Keratinocyte (primary cell): ENCODE data around the gene ZNF141. TPM values are rescaled to one million over a fixed set of nuclear protein-coding genes. Genes with fewer than 3 reads are reported as not detected.

Source experiments
- DNase-seq: peaks from one replicate; pipeline ENCODE4 v3.0.0-alpha.2; 2011; ENCODE audit warnings: low read depth, missing footprints, low spot score
- FAIRE-seq: peaks from 2 replicates; lab custom pipeline; 2011; peaks lifted over from hg19 to GRCh38; lab: Jason Lieb, UNC
- H2AFZ ChIP-seq: 2 replicates; pipeline ENCODE4 v1.6.0; 2012; ENCODE audit warnings: low read length, control low read depth, inconsistent platforms; ENCODE audit not compliant: control insufficient read depth
- H3K27ac ChIP-seq: 2 replicates; pipeline ENCODE4 v1.5.1; 2011; ENCODE audit warnings: low read length; ENCODE audit not compliant: control insufficient read depth, insufficient read depth
- H3K27me3 ChIP-seq: 3 replicates; pipeline ENCODE4 v1.6.0; 2011; ENCODE audit warnings: low read length; ENCODE audit not compliant: control insufficient read depth, insufficient read depth; ENCODE audit errors: extremely low read depth
- H3K36me3 ChIP-seq, 2 experiments: 2 replicates in 1 of 2; 3 replicates in 1 of 2; pipeline ENCODE4 v1.5.1; 2011; ENCODE audit warnings: low read length in 2 of 2, mild to moderate bottlenecking in 1 of 2; ENCODE audit not compliant: control insufficient read depth in 2 of 2, insufficient read depth in 2 of 2; ENCODE audit errors: extremely low read depth in 1 of 2
- H3K4me1 ChIP-seq: 3 replicates; pipeline ENCODE4 v1.5.1; 2011; ENCODE audit warnings: low read length; ENCODE audit not compliant: control insufficient read depth, insufficient read depth; ENCODE audit errors: extremely low read depth
- H3K4me2 ChIP-seq: 3 replicates; pipeline ENCODE4 v1.6.0; 2011; ENCODE audit warnings: low read depth, low read length; ENCODE audit not compliant: control insufficient read depth, insufficient read depth; ENCODE audit errors: extremely low read depth
- H3K4me3 ChIP-seq, 3 experiments: fragments of 200-600 bp in 1 of 3; sonication (generic) in 1 of 3; 2 replicates in 2 of 3; 3 replicates in 1 of 3; pipeline ENCODE4 v1.5.1; 2011 to 2016; ENCODE audit warnings: low read length in 3 of 3, mild to moderate bottlenecking in 3 of 3, control low read depth in 2 of 3, inconsistent platforms in 1 of 3, low read depth in 1 of 3, mixed read lengths in 1 of 3, mixed run types in 1 of 3, moderate library complexity in 1 of 3; ENCODE audit not compliant: control insufficient read depth in 2 of 3, insufficient read depth in 2 of 3; ENCODE audit errors: extremely low read depth in 1 of 3
- H3K79me2 ChIP-seq: 2 replicates; pipeline ENCODE4 v1.6.0; 2012; ENCODE audit warnings: low read length; ENCODE audit not compliant: control insufficient read depth, insufficient read depth
- H3K9ac ChIP-seq: 3 replicates; pipeline ENCODE4 v1.6.0; 2011; ENCODE audit warnings: low read length; ENCODE audit not compliant: control insufficient read depth, insufficient read depth; ENCODE audit errors: extremely low read depth
- H3K9me1 ChIP-seq: 3 replicates; pipeline ENCODE4 v1.6.0; 2011; ENCODE audit warnings: low read length; ENCODE audit not compliant: control insufficient read depth, insufficient read depth; ENCODE audit errors: extremely low read depth
- H3K9me3 ChIP-seq: 2 replicates; pipeline ENCODE4 v1.5.1; 2012; ENCODE audit warnings: low read depth, low read length; ENCODE audit not compliant: control insufficient read depth
- H4K20me1 ChIP-seq: 3 replicates; pipeline ENCODE4 v1.6.0; 2011; ENCODE audit warnings: low read length; ENCODE audit not compliant: control insufficient read depth, insufficient read depth; ENCODE audit errors: extremely low read depth
- CTCF ChIP-seq, 3 experiments: IDR thresholded peaks in 1 of 3; conservative IDR thresholded peaks in 1 of 3; optimal IDR thresholded peaks in 1 of 3; 2 replicates in 2 of 3; 3 replicates in 1 of 3; pipeline versions ENCODE3 to v1.5.1; 2011; ENCODE audit warnings: low read length in 3 of 3, mild to moderate bottlenecking in 3 of 3, moderate library complexity in 2 of 3, control low read depth in 1 of 3, inconsistent platforms in 1 of 3; ENCODE audit not compliant: insufficient read depth in 2 of 3; ENCODE audit errors: extremely low read depth in 1 of 3
- EZH2 ChIP-seq: IDR thresholded peaks from one replicate; pipeline ENCODE4 v1.6.1; 2012; ENCODE audit warnings: inconsistent platforms, mild to moderate bottlenecking, low read length, moderate library complexity
- dilution Hi-C: fragments of 300-500 bp; cut with MboI; formaldehyde crosslinking; loops from one replicate; pipeline ENCODE4 v1.7.0; 2020; ENCODE audit warnings: low sequenced_read_pairs; ENCODE audit not compliant: extremely low pct_ligation_motif_present
- polyA plus RNA-seq, 5 experiments: library from polyadenylated mRNA; depleted of rRNA in 3 of 5; stranded (reverse) in 3 of 5; stranded (forward) in 1 of 5; unstranded in 1 of 5; fragments of >200 nt; gene quantifications; 1 replicate in 1 of 5; 2 replicates in 3 of 5; 3 replicates in 1 of 5; pipeline versions ENCODE4 v1.2.1 to v1.2.3, GENCODE V29; 2011 to 2012; ENCODE audit warnings: missing spikeins in 2 of 5, low read depth in 1 of 5, low replicate concordance in 1 of 5

The ZNF141 gene
- polyA plus RNA-seq, 1 donor (not counting 4 experiments of a cell fraction or from before 2014, with no cell fraction given) = 3.7 TPM

GRCh38 chr4:337932-338758, 531 bp downstream of the ZNF141 start:
- Histone ChIP-seq H3K79me2 (peaks cover 41% of the 10 kb centered on the region), H3K36me3 (peaks cover 0 to 4% of the 10 kb centered on the region in 2 experiments), H3K27ac (peak overlapping the region; percentile 69), H3K9ac (peak overlapping the region; percentile 84), H4K20me1 (no peaks in the 10 kb centered on the region), H3K4me1 (peaks cover 9% of the 10 kb centered on the region), H2AFZ (peak overlapping the region; percentile 96), H3K4me2 (peak overlapping the region; percentile 89), H3K9me1 (no peaks in the 10 kb centered on the region), H3K4me3 (peak overlapping the region; percentile 84 to 93 (median 88)), H3K9me3 (peaks cover 5% of the 10 kb centered on the region), H3K27me3 (no peaks in the 10 kb centered on the region)
- TF ChIP-seq EZH2 = no peak
- no peak for TF ChIP-seq CTCF (optimal IDR thresholded peaks at IDR 0.05 in 1 of 3, IDR thresholded peaks at IDR 0.05 in 1 of 3, conservative IDR thresholded peaks at IDR 0.05 in 1 of 3; ENCODE audit: extremely low read depth in 1 of 3, insufficient read depth in 2 of 3, low read length in 3 of 3)
- no peak for DNase-seq
- dilution Hi-C loops = no loop called here
- FAIRE-seq = no peak

- peaks cover 9% of the 10 kb centered on the region for H3K4me1 ChIP-seq
- no peak for TF ChIP-seq CTCF (optimal IDR thresholded peaks at IDR 0.05 in 1 of 3, IDR thresholded peaks at IDR 0.05 in 1 of 3, conservative IDR thresholded peaks at IDR 0.05 in 1 of 3; ENCODE audit: extremely low read depth in 1 of 3, insufficient read depth in 2 of 3, low read length in 3 of 3)
- no peak for TF ChIP-seq EZH2
- peak overlapping the region; percentile 89 for H3K4me2 ChIP-seq
- H3K9me3 ChIP-seq = peaks cover 5% of the 10 kb centered on the region
- H2AFZ ChIP-seq = no peak overlapping the region
- dilution Hi-C loops = no loop called here
- peak overlapping the region; percentile 84 to 93 (median 88) for H3K4me3 ChIP-seq
- H4K20me1 ChIP-seq = no peaks in the 10 kb centered on the region
- DNase-seq (no peak), FAIRE-seq (peak; percentile 49)
- no peaks in the 10 kb centered on the region for H3K9me1 ChIP-seq
- H3K36me3 ChIP-seq = peaks cover 0 to 4% of the 10 kb centered on the region in 2 experiments
- peaks cover 43% of the 10 kb centered on the region for H3K79me2 ChIP-seq
- H3K27ac ChIP-seq = no peak overlapping the region
- H3K9ac ChIP-seq = peak overlapping the region; percentile 84
- no peaks in the 10 kb centered on the region for H3K27me3 ChIP-seq
These were observed 1.1 kb downstream of the ZNF141 start for GRCh38 chr4:338759-339097.
